Measurements from ENCODE around the gene EPB41. TPM values are rescaled to one million over a fixed set of nuclear protein-coding genes. Genes with fewer than 3 reads are reported as not detected.

Gene EPB41
- polyA plus RNA-seq, 1 of the 3 experiments (the other 2 are of a cell fraction), result 7.4 TPM

DNA sequence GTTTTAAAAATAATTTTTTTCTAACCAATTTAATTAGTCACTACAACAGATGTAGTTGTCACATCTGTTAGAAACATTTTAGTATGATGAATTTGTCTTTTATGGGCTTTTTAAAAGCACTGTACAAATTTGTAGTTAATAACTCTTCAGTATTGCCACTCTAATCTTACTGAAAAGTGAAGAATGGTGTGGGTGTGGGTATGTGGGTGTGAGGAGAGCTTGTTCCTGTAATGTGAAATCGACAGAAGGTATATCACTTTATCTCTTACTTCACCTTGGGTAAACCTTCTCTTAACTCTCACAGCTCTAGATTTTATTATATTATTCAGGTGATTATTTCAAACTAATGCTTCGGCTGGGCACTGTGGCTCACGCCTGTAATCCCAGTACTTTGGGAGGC is 166.8 kb downstream of the EPB41 start:
- POLR2A ChIA-PET, result no interaction called here
- H4K20me1 ChIP-seq (ENCODE audit: insufficient read depth), result no peaks in the 10 kb centered on the region
- H2AFZ ChIP-seq (ENCODE audit: low read depth), result no peak overlapping the region
- no peaks in the 10 kb centered on the region for H3K79me2 ChIP-seq (ENCODE audit: insufficient read depth)
- CTCF ChIA-PET, result interaction anchor here (0.9 to 2.7 kb wide), 4 partner anchors 40 to 199 kb away, joined by 3 to 13 read pairs (median 8); no protein-coding TSS in a partner anchor
- H3F3A ChIP-seq (replicated peaks; ENCODE audit: insufficient read depth), result no peaks in the 10 kb centered on the region
- peaks cover 2 to 16% of the 10 kb centered on the region in 2 experiments; a peak in 3 of 4 replicates for H3K4me1 ChIP-seq (ENCODE audit: control insufficient read depth in 1 of 2, insufficient read depth in 2 of 2, low read depth in 1 of 2, low read length in 1 of 2)
- 89% methylated on average over 3 of the region's 3 CpGs for WGBS (ENCODE audit: low lambda C conversion rate)
- H3K27me3 ChIP-seq (ENCODE audit: insufficient read depth), result no peaks in the 10 kb centered on the region
- no peak overlapping the region for H3K27ac ChIP-seq (ENCODE audit: low read depth in 2 of 2, low read length in 1 of 2)
- H3K9me2 ChIP-seq, result no peaks in the 10 kb centered on the region
- no peak overlapping the region for H3K9ac ChIP-seq
- TF ChIP-seq GATA2 (CRISPR knock-in tag; IDR thresholded peaks at IDR 0.05) (no peak), NRF1 (IDR thresholded peaks at IDR 0.05; ENCODE audit: low read depth, low read length) (no peak), YY1 (IDR thresholded peaks at IDR 0.05; ENCODE audit: low read depth) (no peak), EZH2phosphoT487 (IDR thresholded peaks at IDR 0.05; ENCODE audit: borderline replicate concordance, low read depth) (no peak), RFX5 (IDR thresholded peaks at IDR 0.05; ENCODE audit: low read length) (no peak), TCF12 (IDR thresholded peaks at IDR 0.05) (no peak), RCOR1 (IDR thresholded peaks at IDR 0.05; ENCODE audit: low read length) (no peak), RXRA (IDR thresholded peaks at IDR 0.05; ENCODE audit: borderline replicate concordance, low read depth) (no peak), FOXJ3 (CRISPR knock-in tag; IDR thresholded peaks at IDR 0.05) (no peak), ELF1 (IDR thresholded peaks at IDR 0.05) (no peak), FOXM1 (IDR thresholded peaks at IDR 0.05; ENCODE audit: low read depth) (no peak)
- TF ChIP-seq, protein P1, sequence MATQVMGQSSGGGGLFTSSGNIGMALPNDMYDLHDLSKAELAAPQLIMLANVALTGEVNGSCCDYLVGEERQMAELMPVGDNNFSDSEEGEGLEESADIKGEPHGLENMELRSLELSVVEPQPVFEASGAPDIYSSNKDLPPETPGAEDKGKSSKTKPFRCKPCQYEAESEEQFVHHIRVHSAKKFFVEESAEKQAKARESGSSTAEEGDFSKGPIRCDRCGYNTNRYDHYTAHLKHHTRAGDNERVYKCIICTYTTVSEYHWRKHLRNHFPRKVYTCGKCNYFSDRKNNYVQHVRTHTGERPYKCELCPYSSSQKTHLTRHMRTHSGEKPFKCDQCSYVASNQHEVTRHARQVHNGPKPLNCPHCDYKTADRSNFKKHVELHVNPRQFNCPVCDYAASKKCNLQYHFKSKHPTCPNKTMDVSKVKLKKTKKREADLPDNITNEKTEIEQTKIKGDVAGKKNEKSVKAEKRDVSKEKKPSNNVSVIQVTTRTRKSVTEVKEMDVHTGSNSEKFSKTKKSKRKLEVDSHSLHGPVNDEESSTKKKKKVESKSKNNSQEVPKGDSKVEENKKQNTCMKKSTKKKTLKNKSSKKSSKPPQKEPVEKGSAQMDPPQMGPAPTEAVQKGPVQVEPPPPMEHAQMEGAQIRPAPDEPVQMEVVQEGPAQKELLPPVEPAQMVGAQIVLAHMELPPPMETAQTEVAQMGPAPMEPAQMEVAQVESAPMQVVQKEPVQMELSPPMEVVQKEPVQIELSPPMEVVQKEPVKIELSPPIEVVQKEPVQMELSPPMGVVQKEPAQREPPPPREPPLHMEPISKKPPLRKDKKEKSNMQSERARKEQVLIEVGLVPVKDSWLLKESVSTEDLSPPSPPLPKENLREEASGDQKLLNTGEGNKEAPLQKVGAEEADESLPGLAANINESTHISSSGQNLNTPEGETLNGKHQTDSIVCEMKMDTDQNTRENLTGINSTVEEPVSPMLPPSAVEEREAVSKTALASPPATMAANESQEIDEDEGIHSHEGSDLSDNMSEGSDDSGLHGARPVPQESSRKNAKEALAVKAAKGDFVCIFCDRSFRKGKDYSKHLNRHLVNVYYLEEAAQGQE (IDR thresholded peaks at IDR 0.05; ENCODE audit: low read depth, low read length), result no peak
- no peaks in the 10 kb centered on the region for H3K9me3 ChIP-seq
- H3K36me3 ChIP-seq (replicated peaks in 1 of 2; ENCODE audit: control insufficient read depth in 1 of 2, insufficient read depth in 2 of 2, low read length in 1 of 2), result no peaks in the 10 kb centered on the region
- H3K4me2 ChIP-seq, result no peak overlapping the region
- DNase-seq, result no peak
- H3K4me3 ChIP-seq (ENCODE audit: low read depth in 2 of 2, low read length in 1 of 2), result no peak overlapping the region

DNA sequence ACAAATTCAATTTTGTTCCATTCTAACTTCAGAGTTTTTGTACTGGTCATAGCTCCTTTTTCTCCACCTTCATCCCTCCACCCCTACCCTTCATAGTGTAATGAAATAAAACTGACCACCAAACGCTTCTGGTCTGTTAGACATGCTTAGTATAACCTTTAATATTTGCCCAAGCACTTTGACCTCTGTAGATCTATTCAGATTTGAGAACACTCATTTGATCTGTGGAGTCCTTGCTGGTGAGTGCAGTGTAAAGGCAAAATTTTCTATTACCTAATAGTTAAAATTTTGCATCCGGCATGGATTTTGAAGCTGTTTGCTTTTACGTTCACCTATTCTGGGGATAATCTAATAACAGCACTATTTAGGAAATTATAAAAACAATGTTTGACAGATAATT is 168.2 kb downstream of the EPB41 start:
- H3K36me3 ChIP-seq (replicated peaks in 1 of 2; ENCODE audit: control insufficient read depth in 1 of 2, insufficient read depth in 2 of 2, low read length in 1 of 2), result no peaks in the 10 kb centered on the region
- H3K9me2 ChIP-seq, result no peaks in the 10 kb centered on the region
- DNase-seq, result no peak
- H3F3A ChIP-seq (replicated peaks; ENCODE audit: insufficient read depth), result no peaks in the 10 kb centered on the region
- H3K4me3 ChIP-seq (ENCODE audit: low read depth in 2 of 2, low read length in 1 of 2), result no peak overlapping the region
- POLR2A ChIA-PET, result interaction anchor here (1.3 kb wide), 1 partner anchor 99 kb away, joined by 4 read pairs; the partner anchor contains the start of gene SRSF4
- H3K9me3 ChIP-seq, result no peaks in the 10 kb centered on the region
- H2AFZ ChIP-seq (ENCODE audit: low read depth), result no peak overlapping the region
- TF ChIP-seq SMC3 (IDR thresholded peaks at IDR 0.05; ENCODE audit: low read depth, low read length), result no peak
- peak; percentile 47; the same call in 1 of the 2 replicates for TF ChIP-seq GATA2 (CRISPR knock-in tag; IDR thresholded peaks at IDR 0.05)
- no peak overlapping the region for H3K9ac ChIP-seq
- no peaks in the 10 kb centered on the region for H3K79me2 ChIP-seq (ENCODE audit: insufficient read depth)
- no peak overlapping the region for H3K4me2 ChIP-seq
- CTCF ChIA-PET, result interaction anchor here (1.2 to 2.7 kb wide), 4 partner anchors 39 to 205 kb away, joined by 3 to 13 read pairs (median 8); no protein-coding TSS in a partner anchor
- H4K20me1 ChIP-seq (ENCODE audit: insufficient read depth), result no peaks in the 10 kb centered on the region
- WGBS (ENCODE audit: low lambda C conversion rate), result 77% methylated on average over 3 of the region's 3 CpGs
- H3K4me1 ChIP-seq (ENCODE audit: control insufficient read depth in 1 of 2, insufficient read depth in 2 of 2, low read depth in 1 of 2, low read length in 1 of 2), result peaks cover 2 to 16% of the 10 kb centered on the region in 2 experiments; a peak in 3 of 4 replicates
- no peaks in the 10 kb centered on the region for H3K27me3 ChIP-seq (ENCODE audit: insufficient read depth)
- H3K27ac ChIP-seq (ENCODE audit: low read depth in 2 of 2, low read length in 1 of 2), result peak overlapping the region in 1 of 2 experiments; percentile 93; a peak in 2 of 4 replicates

All from SK-N-SH (cell line).